GM12873 (cell line): ENCODE measurements around the gene OR5K2.

Experiments
- CTCF ChIP-seq: IDR thresholded peaks from 2 replicates; pipeline ENCODE4 v1.5.1; 2012; ENCODE audit warnings: low read depth, mild to moderate bottlenecking, moderate library complexity, low read length, control low read depth; ENCODE audit not compliant: insufficient read depth; ENCODE audit errors: missing control alignments

Gene OR5K2

GRCh38 chr3:98532275-98532637 lies 34.8 kb downstream of the OR5K2 start:
- no peak for TF ChIP-seq CTCF

GRCh38 chr3:98532709-98533571 lies 35.5 kb downstream of the OR5K2 start:
- no peak for TF ChIP-seq CTCF

- TF ChIP-seq CTCF = no peak
These were observed 36.7 kb downstream of the OR5K2 start for GRCh38 chr3:98534168-98534567.

- no peak for TF ChIP-seq CTCF
These were observed 37.3 kb downstream of the OR5K2 start for GRCh38 chr3:98534734-98535133.

DNA sequence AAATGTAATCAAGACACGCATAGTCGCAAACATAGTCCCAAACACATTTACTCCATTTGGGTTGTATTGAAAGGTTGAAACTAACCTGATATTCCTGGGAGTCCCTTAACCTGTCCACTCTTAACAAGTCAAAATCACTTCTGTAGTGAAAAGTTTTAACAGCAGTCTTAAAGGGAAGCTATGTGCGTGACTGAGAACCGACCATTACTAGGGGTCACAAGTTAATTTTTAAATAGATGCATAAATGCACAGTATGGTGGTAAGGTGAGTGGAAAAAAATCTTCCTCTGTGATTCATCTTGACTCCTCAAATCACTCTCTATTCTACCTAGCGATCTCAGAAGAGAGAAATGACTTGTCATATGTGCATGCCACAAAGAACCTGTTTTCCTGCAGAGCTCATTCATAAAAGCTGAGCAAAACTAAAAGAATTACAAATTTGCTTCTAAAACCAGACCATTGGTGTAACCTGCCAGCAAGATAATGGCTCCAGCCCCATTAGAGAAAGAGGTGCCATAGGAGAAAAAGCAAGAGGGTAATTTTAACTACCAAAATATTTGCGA lies 39.1 kb downstream of the OR5K2 start:
- TF ChIP-seq CTCF = no peak

DNA sequence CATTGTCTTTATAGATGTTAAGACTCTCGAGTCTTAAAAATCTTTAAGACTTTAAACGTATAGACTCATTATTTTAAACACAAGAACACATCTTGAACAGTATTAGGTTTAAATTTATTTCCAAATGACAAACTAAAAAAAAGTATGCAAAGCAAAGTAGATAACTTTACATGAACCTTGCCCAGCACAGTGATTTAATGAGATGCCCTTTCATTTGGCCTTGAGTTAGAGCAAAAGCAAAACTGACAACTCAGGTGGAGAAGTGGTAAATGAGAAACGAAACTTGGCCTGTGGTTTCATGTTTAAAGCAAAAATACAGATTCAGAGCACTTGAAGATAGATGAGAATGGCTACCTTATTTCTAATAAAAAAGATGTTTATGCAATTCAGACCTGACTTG lies 42.9 kb downstream of the OR5K2 start:
- no peak for TF ChIP-seq CTCF

GRCh38 chr3:98541695-98542094 lies 44.2 kb downstream of the OR5K2 start:
- TF ChIP-seq CTCF = no peak
